CD14-positive monocyte (primary cell): ENCODE results near the gene EXT2. TPM values are rescaled to one million over a fixed set of nuclear protein-coding genes. Genes with fewer than 3 reads are reported as not detected.

Experiments
- DNase-seq, 3 donors: peaks; one replicate each; pipeline ENCODE4 v3.0.0-alpha.2; 2011 to 2022
- H2AFZ ChIP-seq: 2 replicates; pipeline ENCODE4 v1.6.0; 2012; ENCODE audit warnings: mild to moderate bottlenecking, low read depth, low read length, inconsistent platforms; ENCODE audit not compliant: insufficient read depth, poor library complexity, severe bottlenecking
- H3K27ac ChIP-seq, 2 donors: 1 replicate in 1 of 2; 2 replicates in 1 of 2; pipeline ENCODE4 v1.5.1; 2012 to 2013; ENCODE audit warnings: low read length in 2 of 2, control low read depth in 1 of 2, inconsistent platforms in 1 of 2, low read depth in 1 of 2, mild to moderate bottlenecking in 1 of 2
- H3K27me3 ChIP-seq, 2 donors: one replicate each; pipeline versions ENCODE4 v1.6.0 to v1.6.1; 2011 to 2013; ENCODE audit warnings: low read length in 2 of 2; ENCODE audit not compliant: control insufficient read depth in 2 of 2, insufficient read depth in 2 of 2
- H3K36me3 ChIP-seq, 2 donors: replicated peaks in 1 of 2; 1 replicate in 1 of 2; 2 replicates in 1 of 2; pipeline versions ENCODE4 v1.5.1 to v1.6.1; 2012 to 2013; ENCODE audit warnings: low read length in 2 of 2, control low read depth in 1 of 2, inconsistent platforms in 1 of 2, mild to moderate bottlenecking in 1 of 2; ENCODE audit not compliant: insufficient read depth in 2 of 2, control insufficient read depth in 1 of 2
- H3K4me1 ChIP-seq, 2 donors: 1 replicate in 1 of 2; 2 replicates in 1 of 2; pipeline versions ENCODE4 v1.5.1 to v1.6.1; 2012 to 2013; ENCODE audit warnings: low read length in 2 of 2, control low read depth in 1 of 2, inconsistent platforms in 1 of 2, mild to moderate bottlenecking in 1 of 2, moderate library complexity in 1 of 2; ENCODE audit not compliant: insufficient read depth in 2 of 2, control insufficient read depth in 1 of 2
- H3K4me2 ChIP-seq: replicated peaks from 2 replicates; pipeline ENCODE3; 2012; ENCODE audit warnings: low read length, moderate library complexity, mild to moderate bottlenecking; ENCODE audit not compliant: poor library complexity, severe bottlenecking; ENCODE audit errors: extremely low read depth
- H3K4me3 ChIP-seq, 3 experiments: fragments of 200-600 bp in 1 of 3; sonication (generic) in 1 of 3; replicated peaks in 1 of 3; 1 replicate in 2 of 3; 2 replicates in 1 of 3; pipeline ENCODE4 v1.5.1; 2011 to 2013; ENCODE audit warnings: low read length in 3 of 3, mild to moderate bottlenecking in 3 of 3, control low read depth in 2 of 3, low read depth in 2 of 3, inconsistent platforms in 1 of 3, moderate library complexity in 1 of 3
- H3K79me2 ChIP-seq: 2 replicates; pipeline ENCODE4 v1.6.0; 2012; ENCODE audit warnings: mild to moderate bottlenecking, control low read depth, inconsistent platforms, low read length, moderate library complexity; ENCODE audit not compliant: insufficient read depth
- H3K9ac ChIP-seq: 2 replicates; pipeline ENCODE4 v1.6.0; 2017; ENCODE audit warnings: low read length, mild to moderate bottlenecking; ENCODE audit not compliant: insufficient read depth, poor library complexity, severe bottlenecking
- H3K9me3 ChIP-seq, 2 donors: replicated peaks in 1 of 2; 1 replicate in 1 of 2; 2 replicates in 1 of 2; pipeline versions ENCODE4 v1.5.1 to v1.6.1; 2012 to 2013; ENCODE audit warnings: low read length in 2 of 2, control low read depth in 1 of 2; ENCODE audit not compliant: control insufficient read depth in 1 of 2, insufficient read depth in 1 of 2
- H4K20me1 ChIP-seq: 2 replicates; pipeline ENCODE4 v1.6.0; 2012; ENCODE audit warnings: mild to moderate bottlenecking, low read length, control low read depth, moderate library complexity; ENCODE audit not compliant: insufficient read depth
- H3K27ac Mint-ChIP-seq, 7 donors: one replicate each; pipeline ENCODE4 v1.8.0; 2020; ENCODE audit warnings: mild to moderate bottlenecking in 7 of 7, mixed read lengths in 7 of 7, moderate library complexity in 6 of 7, inconsistent platforms in 2 of 7
- H3K27me3 Mint-ChIP-seq, 3 donors: one replicate each; pipeline ENCODE4 v1.8.0; 2021 to 2022; ENCODE audit warnings: low read depth in 3 of 3, mild to moderate bottlenecking in 3 of 3, mixed read lengths in 3 of 3, moderate library complexity in 3 of 3, inconsistent platforms in 1 of 3
- H3K36me3 Mint-ChIP-seq, 2 donors: one replicate each; pipeline ENCODE4 v1.8.0; 2020; ENCODE audit warnings: mixed read lengths in 2 of 2, inconsistent platforms in 1 of 2, mild to moderate bottlenecking in 1 of 2
- H3K4me1 Mint-ChIP-seq: one replicate; pipeline ENCODE4 v1.8.0; 2020; ENCODE audit warnings: mild to moderate bottlenecking, mixed read lengths
- H3K4me3 Mint-ChIP-seq, 2 donors: one replicate each; pipeline ENCODE4 v1.8.0; 2020; ENCODE audit warnings: mild to moderate bottlenecking in 2 of 2, mixed read lengths in 2 of 2, moderate library complexity in 1 of 2
- H3K9me3 Mint-ChIP-seq, 7 donors: one replicate each; pipeline ENCODE4 v1.8.0; 2020 to 2022; ENCODE audit warnings: mixed read lengths in 7 of 7, mild to moderate bottlenecking in 6 of 7, moderate library complexity in 6 of 7, inconsistent platforms in 2 of 7
- CTCF ChIP-seq: fragments of 200-600 bp; IDR thresholded peaks from one replicate; pipeline ENCODE4 v1.8.0; 2022; ENCODE audit warnings: antibody characterized with exemption, mild to moderate bottlenecking
- WGBS: methylation state at CpG from one replicate; pipeline ENCODE4 v1.1.5; 2013; ENCODE audit warnings: missing lambda C conversion rate; ENCODE audit not compliant: insufficient coverage; 5-methylcytosine and 5-hydroxymethylcytosine counted together
- intact Hi-C, 2 donors: fragments of 100-400 bp; cut with micrococcal nuclease; formaldehyde crosslinking; loops; one replicate each; pipeline versions ENCODE4 v1.15.0 to v1.15.1; 2023
- polyA plus RNA-seq, 3 donors: library from polyadenylated mRNA; depleted of rRNA in 1 of 3; unstranded in 2 of 3; stranded (reverse) in 1 of 3; fragments of 300-500 nt in 2 of 3; fragments of >200 nt in 1 of 3; fragmentation: Illumina TruSeq in 2 of 3; gene quantifications; 1 replicate in 2 of 3; 2 replicates in 1 of 3; pipeline ENCODE4 v1.2.3, GENCODE V29; 2012 to 2021

Gene EXT2
- polyA plus RNA-seq, 3 donors, result 17.2 to 41.1 (median 34.2) TPM

- Histone ChIP-seq H3K27me3 (no peaks in the 10 kb centered on the region), H3K4me3 (no peak overlapping the region), H4K20me1 (no peaks in the 10 kb centered on the region), H3K9me3 (no peaks in the 10 kb centered on the region), H3K36me3 (peaks cover 0 to 15% of the 10 kb centered on the region in 2 donors), H3K27ac (no peak overlapping the region), H3K4me2 (no peak overlapping the region), H3K9ac (no peak overlapping the region), H3K79me2 (no peaks in the 10 kb centered on the region), H2AFZ (no peak overlapping the region), H3K4me1 (no peaks in the 10 kb centered on the region)
- DNase-seq, result no peak
- TF ChIP-seq CTCF, result no peak
- no peak overlapping the region for H3K4me3 Mint-ChIP-seq
- intact Hi-C loops, result no loop called here
- no peaks in the 10 kb centered on the region for H3K4me1 Mint-ChIP-seq
- H3K27me3 Mint-ChIP-seq, result peaks cover 0 to 1% (median 0%) of the 10 kb centered on the region in 3 donors
- no peak overlapping the region for H3K27ac Mint-ChIP-seq
- WGBS, result 69% methylated on average over 1 of the region's 1 CpG
- peaks cover 24 to 39% of the 10 kb centered on the region in 2 donors for H3K36me3 Mint-ChIP-seq
- H3K9me3 Mint-ChIP-seq, result no peaks in the 10 kb centered on the region
Observed at GRCh38 chr11:44174842-44175241, 79.4 kb downstream of the EXT2 start.

- no peak overlapping the region for H3K9ac ChIP-seq
- no peaks in the 10 kb centered on the region for H3K27me3 Mint-ChIP-seq
- no peak overlapping the region for H3K27ac ChIP-seq
- H3K27ac Mint-ChIP-seq, result no peak overlapping the region
- H4K20me1 ChIP-seq, result no peaks in the 10 kb centered on the region
- peaks cover 0 to 3% (median 0%) of the 10 kb centered on the region in 7 donors for H3K9me3 Mint-ChIP-seq
- TF ChIP-seq CTCF, result no peak
- no peaks in the 10 kb centered on the region for H3K4me1 ChIP-seq
- H3K79me2 ChIP-seq, result no peaks in the 10 kb centered on the region
- intact Hi-C loops, result no loop called here
- no peaks in the 10 kb centered on the region for H3K4me1 Mint-ChIP-seq
- no peaks in the 10 kb centered on the region for H3K27me3 ChIP-seq
- DNase-seq, result no peak
- no CpG with 5 or more reads among the region's 5 CpGs for WGBS
- H2AFZ ChIP-seq, result no peak overlapping the region
- no peak overlapping the region for H3K4me3 Mint-ChIP-seq
- peaks cover 26 to 42% of the 10 kb centered on the region in 2 donors for H3K36me3 Mint-ChIP-seq
- H3K4me2 ChIP-seq, result no peak overlapping the region
- H3K9me3 ChIP-seq, result no peaks in the 10 kb centered on the region
- peaks cover 0 to 13% of the 10 kb centered on the region in 2 donors for H3K36me3 ChIP-seq
- no peak overlapping the region for H3K4me3 ChIP-seq
Observed at GRCh38 chr11:44176546-44177213, 81.2 kb downstream of the EXT2 start.
